Liver (tissue), 3 donors: Measurements from ENCODE around the gene SAT2.

Experiments
- CTCF ChIP-seq: fragments of 150-350 bp; IDR thresholded peaks from 2 replicates; pipeline ENCODE4 v1.5.1; 2017; ENCODE audit warnings: improper control_type of control experiment, low read depth, low read length; ENCODE audit not compliant: missing input control
- EGR1 ChIP-seq, 2 donors: IDR thresholded peaks; 2 replicates each; pipeline ENCODE4 v1.6.1; 2016 to 2018; ENCODE audit warnings: antibody characterized with exemption in 2 of 2, low read depth in 2 of 2
- JUND ChIP-seq, 2 donors: IDR thresholded peaks; 2 replicates each; pipeline ENCODE4 v1.6.1; 2016; ENCODE audit warnings: antibody characterized with exemption in 2 of 2
- REST ChIP-seq: IDR thresholded peaks from 2 replicates; pipeline ENCODE4 v1.6.1; 2016; ENCODE audit warnings: antibody characterized with exemption, mild to moderate bottlenecking
- donor health status: healthy.
- donor health status: healthy.

DNA sequence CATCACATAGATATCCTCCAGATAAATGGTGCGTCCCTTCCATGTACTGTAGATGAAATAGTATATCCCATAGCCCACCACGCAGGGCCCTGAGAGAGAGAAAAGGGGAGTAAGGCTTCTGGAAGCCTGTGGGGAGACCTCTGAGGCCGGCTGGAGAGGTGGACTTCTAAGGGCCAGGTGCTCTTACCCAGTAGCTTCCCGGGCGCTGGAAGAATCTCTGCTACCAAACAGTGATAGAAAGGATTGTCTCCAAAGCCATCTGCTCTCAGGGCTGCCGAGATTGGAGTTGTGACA, 718 bp downstream of the SAT2 start:
- TF ChIP-seq CTCF (no peak), REST (no peak), JUND (IDR thresholded peaks at IDR 0.05) (no peak), EGR1 (IDR thresholded peaks at IDR 0.05; ENCODE audit: low read depth in 2 of 2) (no peak)
